UCSD-AML1 (cell line): Measurements from ENCODE around the gene DHRS7.

Experiments
- DNase-seq: peaks from one replicate; lab custom pipeline; 2025; ENCODE audit not compliant: unreplicated experiment; lab: John Stamatoyannopoulos, UW

The DHRS7 gene

GRCh38 chr14:60188115-60188514 is 22.9 kb upstream of the DHRS7 start:
- no peak for DNase-seq

GRCh38 chr14:60184905-60185555 is 19.8 kb upstream of the DHRS7 start:
- no peak for DNase-seq

- no peak for DNase-seq
These were observed 19.1 kb upstream of the DHRS7 start for GRCh38 chr14:60184146-60184904.

DNA sequence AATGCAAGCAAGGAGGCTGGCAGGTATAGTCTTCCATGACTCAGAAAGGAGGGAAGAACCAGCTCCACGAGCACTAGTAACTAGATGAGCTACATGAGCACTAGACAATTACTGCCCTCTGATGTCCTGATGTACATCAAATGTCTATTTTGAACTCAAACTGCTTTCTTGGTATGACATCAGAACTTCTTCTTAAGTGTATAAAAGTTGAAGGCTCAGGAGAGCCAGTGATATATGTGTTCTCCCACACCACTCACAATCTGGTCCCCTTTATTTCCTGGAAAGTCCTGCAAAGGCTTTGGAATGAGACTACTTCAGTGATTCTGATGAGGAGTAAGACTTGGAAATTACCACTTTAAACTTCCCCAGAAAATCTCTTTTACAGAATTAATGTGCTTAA is 18.5 kb upstream of the DHRS7 start:
- no peak for DNase-seq

- no peak for DNase-seq
These were observed 17.9 kb upstream of the DHRS7 start for GRCh38 chr14:60183138-60183537.

DNA sequence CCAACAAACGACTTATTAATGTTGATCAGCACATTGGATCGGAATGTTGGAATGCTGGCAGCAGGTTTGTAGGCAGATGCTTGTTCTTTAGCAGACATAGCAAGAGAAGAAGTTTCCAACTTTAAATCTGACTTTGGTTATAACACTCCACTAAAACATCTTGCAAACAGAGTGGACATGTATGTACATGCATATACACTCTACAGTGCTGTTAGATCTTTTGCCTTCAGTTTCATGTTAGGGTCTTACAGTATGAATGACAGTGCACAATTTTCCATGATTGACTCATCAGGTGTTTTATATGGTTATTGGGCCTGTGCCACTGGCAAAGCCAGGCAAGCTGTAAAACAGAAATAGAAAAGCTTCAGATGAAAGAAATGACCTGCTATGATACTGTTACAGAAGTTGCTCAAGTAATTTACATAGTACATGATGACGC is 14.3 kb upstream of the DHRS7 start:
- DNase-seq: no peak

DNA sequence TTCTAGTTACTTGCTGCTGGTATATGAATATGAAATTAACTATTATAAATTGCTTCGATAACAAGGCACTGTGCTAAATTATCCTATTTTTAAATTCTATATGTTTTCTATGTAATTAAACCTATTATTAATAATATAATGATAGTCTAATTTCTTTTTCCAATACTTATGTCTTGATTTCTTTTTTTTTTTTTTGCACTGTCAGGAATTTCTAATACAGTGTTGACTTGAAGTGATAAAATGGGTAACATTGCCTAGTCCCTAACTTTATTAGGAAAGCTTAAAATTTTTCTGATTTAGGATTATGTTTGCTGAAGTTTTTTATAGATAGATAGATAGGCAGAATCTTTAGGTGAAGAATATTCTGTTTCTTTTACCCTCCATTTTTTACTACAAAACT is 13.6 kb upstream of the DHRS7 start:
- no peak for DNase-seq

GRCh38 chr14:60178164-60178563 is 13.0 kb upstream of the DHRS7 start:
- no peak for DNase-seq

- no peak for DNase-seq
These were observed 10.2 kb upstream of the DHRS7 start for GRCh38 chr14:60175255-60175902.

- no peak for DNase-seq
These were observed 9.4 kb upstream of the DHRS7 start for GRCh38 chr14:60174352-60175254.

DNA sequence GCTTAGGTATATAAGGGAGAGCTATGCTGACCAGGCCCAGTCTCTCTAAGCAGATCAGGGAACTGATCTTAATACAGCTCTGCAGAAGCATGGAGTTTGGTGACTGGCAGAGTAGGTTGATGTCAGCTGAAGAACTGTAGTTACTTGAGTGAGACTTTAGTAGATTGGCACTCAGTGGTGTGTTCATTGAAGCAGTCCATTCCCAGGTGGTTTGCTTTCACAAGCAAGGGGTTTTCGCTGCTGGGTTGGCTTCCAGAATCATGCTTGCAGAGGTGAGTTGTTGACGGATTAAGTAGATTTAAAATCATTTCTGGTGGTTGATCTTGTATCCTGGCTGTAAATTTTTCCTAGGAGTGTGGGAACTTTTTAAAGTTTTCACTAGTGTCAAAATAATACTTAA is 6.5 kb upstream of the DHRS7 start:
- no peak for DNase-seq

GRCh38 chr14:60170948-60171347 is 5.8 kb upstream of the DHRS7 start:
- DNase-seq: no peak

GRCh38 chr14:60169722-60170121 is 4.5 kb upstream of the DHRS7 start:
- no peak for DNase-seq

GRCh38 chr14:60166142-60166541 is 944 bp upstream of the DHRS7 start:
- DNase-seq: no peak

DNA sequence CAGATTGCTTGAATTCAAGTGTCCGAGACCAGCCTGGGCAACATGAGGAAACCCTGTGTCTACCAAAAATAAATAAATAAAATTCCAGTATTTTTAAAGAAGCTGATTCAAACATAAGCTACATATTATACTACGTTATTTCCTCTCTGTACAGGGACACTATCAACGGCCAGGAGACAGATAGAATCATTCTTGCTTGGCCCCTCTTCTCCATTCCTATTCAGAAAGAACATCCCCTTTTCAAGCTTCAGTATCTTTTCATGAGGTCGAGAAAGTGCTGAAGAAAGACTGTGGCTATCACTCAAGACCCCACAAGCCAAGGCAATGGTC is 314 bp upstream of the DHRS7 start:
- no peak for DNase-seq

- no peak for DNase-seq
These were observed 840 bp downstream of the DHRS7 start for GRCh38 chr14:60164404-60164711.

DNA sequence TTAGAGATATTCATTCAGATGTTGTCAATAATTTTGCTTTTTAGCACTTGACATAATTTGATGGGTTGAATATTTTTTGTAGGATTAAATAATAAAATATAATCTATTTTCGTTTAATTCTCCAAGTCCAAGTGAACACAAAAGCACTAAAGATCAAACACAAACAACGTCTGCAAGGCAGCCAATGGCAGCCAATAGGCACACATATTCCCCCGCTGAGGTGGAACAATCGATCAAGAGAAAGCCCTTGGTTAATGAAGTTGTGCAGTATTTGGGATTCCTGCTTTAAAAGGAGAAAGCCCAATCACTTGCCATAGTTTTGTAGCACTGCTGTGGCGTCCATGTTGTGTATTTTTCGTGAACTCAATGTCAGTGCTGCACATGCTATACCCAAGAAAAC is 1.5 kb downstream of the DHRS7 start:
- DNase-seq: no peak

GRCh38 chr14:60161196-60162107 is 3.7 kb downstream of the DHRS7 start:
- no peak for DNase-seq

DNA sequence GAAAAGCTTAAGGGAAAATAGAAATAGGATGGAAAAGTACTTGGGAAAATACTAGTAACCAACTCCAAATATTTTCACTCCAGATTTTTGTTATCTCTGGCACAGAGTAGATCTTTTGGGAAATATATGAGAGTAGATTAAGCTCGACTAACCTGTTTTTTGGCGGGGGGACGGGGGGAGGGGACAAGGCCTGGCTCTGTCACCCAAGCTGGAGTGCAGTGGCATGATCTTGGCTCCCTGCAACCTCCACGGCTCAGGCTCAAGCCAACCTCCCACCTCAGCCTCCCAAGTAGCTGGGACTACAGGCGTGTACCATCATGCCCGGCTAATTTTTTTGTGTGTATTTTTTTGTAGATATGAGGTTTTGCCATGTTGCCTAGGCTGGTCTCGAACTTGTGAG is 4.8 kb downstream of the DHRS7 start:
- DNase-seq: no peak

DNA sequence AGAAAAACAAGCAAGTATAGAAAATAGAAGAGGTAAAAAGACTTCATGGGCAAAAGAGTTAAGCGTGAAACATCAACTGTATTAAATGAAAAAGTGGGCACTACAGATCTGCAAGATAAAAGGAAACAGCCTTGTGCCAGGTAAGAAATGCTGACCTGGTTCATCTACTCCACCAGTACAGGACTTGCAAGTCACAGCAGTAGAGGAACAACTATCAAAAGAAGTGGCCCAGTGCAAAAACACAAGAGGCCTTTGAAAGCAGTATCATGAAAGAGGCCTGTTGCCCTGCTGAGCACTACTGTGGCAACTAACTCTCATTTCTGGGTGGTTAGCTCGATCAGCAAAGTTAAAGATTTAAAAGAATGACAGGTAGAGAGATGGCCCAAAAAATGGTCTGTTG is 10.5 kb downstream of the DHRS7 start:
- DNase-seq: no peak

DNA sequence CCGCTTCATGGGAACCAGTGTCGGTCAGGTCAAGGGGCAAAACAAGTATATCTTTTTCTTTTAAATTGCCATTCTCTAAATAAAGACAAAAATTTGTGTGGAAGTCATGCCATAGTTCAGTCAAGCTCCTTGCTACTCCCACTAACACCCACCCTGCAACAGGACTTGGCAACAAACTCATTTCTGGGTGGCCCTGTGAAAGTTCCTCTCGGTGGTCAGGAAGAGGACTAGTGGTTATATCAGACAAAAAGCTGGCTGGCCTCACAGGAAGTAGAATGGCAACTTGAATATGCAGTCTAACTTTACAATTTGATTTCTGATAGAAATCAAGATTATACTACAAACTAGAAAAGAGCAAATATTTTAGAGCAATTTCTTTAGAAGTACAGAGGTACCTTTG is 11.2 kb downstream of the DHRS7 start:
- DNase-seq: peak; percentile 13
